CD14-positive monocyte (primary cell): ENCODE results near the gene BOD1L1. TPM values are rescaled to one million over a fixed set of nuclear protein-coding genes. Genes with fewer than 3 reads are reported as not detected.

ENCODE experiments used
- DNase-seq, 3 donors: peaks; one replicate each; pipeline ENCODE4 v3.0.0-alpha.2; 2011 to 2022
- H2AFZ ChIP-seq: 2 replicates; pipeline ENCODE4 v1.6.0; 2012; ENCODE audit warnings: mild to moderate bottlenecking, low read depth, low read length, inconsistent platforms; ENCODE audit not compliant: insufficient read depth, poor library complexity, severe bottlenecking
- H3K27ac ChIP-seq, 2 donors: 1 replicate in 1 of 2; 2 replicates in 1 of 2; pipeline ENCODE4 v1.5.1; 2012 to 2013; ENCODE audit warnings: low read length in 2 of 2, control low read depth in 1 of 2, inconsistent platforms in 1 of 2, low read depth in 1 of 2, mild to moderate bottlenecking in 1 of 2
- H3K27me3 ChIP-seq, 2 donors: one replicate each; pipeline versions ENCODE4 v1.6.0 to v1.6.1; 2011 to 2013; ENCODE audit warnings: low read length in 2 of 2; ENCODE audit not compliant: control insufficient read depth in 2 of 2, insufficient read depth in 2 of 2
- H3K36me3 ChIP-seq, 2 donors: replicated peaks in 1 of 2; 1 replicate in 1 of 2; 2 replicates in 1 of 2; pipeline versions ENCODE4 v1.5.1 to v1.6.1; 2012 to 2013; ENCODE audit warnings: low read length in 2 of 2, control low read depth in 1 of 2, inconsistent platforms in 1 of 2, mild to moderate bottlenecking in 1 of 2; ENCODE audit not compliant: insufficient read depth in 2 of 2, control insufficient read depth in 1 of 2
- H3K4me1 ChIP-seq, 2 donors: 1 replicate in 1 of 2; 2 replicates in 1 of 2; pipeline versions ENCODE4 v1.5.1 to v1.6.1; 2012 to 2013; ENCODE audit warnings: low read length in 2 of 2, control low read depth in 1 of 2, inconsistent platforms in 1 of 2, mild to moderate bottlenecking in 1 of 2, moderate library complexity in 1 of 2; ENCODE audit not compliant: insufficient read depth in 2 of 2, control insufficient read depth in 1 of 2
- H3K4me2 ChIP-seq: replicated peaks from 2 replicates; pipeline ENCODE3; 2012; ENCODE audit warnings: low read length, moderate library complexity, mild to moderate bottlenecking; ENCODE audit not compliant: poor library complexity, severe bottlenecking; ENCODE audit errors: extremely low read depth
- H3K4me3 ChIP-seq, 3 experiments: fragments of 200-600 bp in 1 of 3; sonication (generic) in 1 of 3; replicated peaks in 1 of 3; 1 replicate in 2 of 3; 2 replicates in 1 of 3; pipeline ENCODE4 v1.5.1; 2011 to 2013; ENCODE audit warnings: low read length in 3 of 3, mild to moderate bottlenecking in 3 of 3, control low read depth in 2 of 3, low read depth in 2 of 3, inconsistent platforms in 1 of 3, moderate library complexity in 1 of 3
- H3K79me2 ChIP-seq: 2 replicates; pipeline ENCODE4 v1.6.0; 2012; ENCODE audit warnings: mild to moderate bottlenecking, control low read depth, inconsistent platforms, low read length, moderate library complexity; ENCODE audit not compliant: insufficient read depth
- H3K9ac ChIP-seq: 2 replicates; pipeline ENCODE4 v1.6.0; 2017; ENCODE audit warnings: low read length, mild to moderate bottlenecking; ENCODE audit not compliant: insufficient read depth, poor library complexity, severe bottlenecking
- H3K9me3 ChIP-seq, 2 donors: replicated peaks in 1 of 2; 1 replicate in 1 of 2; 2 replicates in 1 of 2; pipeline versions ENCODE4 v1.5.1 to v1.6.1; 2012 to 2013; ENCODE audit warnings: low read length in 2 of 2, control low read depth in 1 of 2; ENCODE audit not compliant: control insufficient read depth in 1 of 2, insufficient read depth in 1 of 2
- H4K20me1 ChIP-seq: 2 replicates; pipeline ENCODE4 v1.6.0; 2012; ENCODE audit warnings: mild to moderate bottlenecking, low read length, control low read depth, moderate library complexity; ENCODE audit not compliant: insufficient read depth
- H3K27ac Mint-ChIP-seq, 7 donors: one replicate each; pipeline ENCODE4 v1.8.0; 2020; ENCODE audit warnings: mild to moderate bottlenecking in 7 of 7, mixed read lengths in 7 of 7, moderate library complexity in 6 of 7, inconsistent platforms in 2 of 7
- H3K27me3 Mint-ChIP-seq, 3 donors: one replicate each; pipeline ENCODE4 v1.8.0; 2021 to 2022; ENCODE audit warnings: low read depth in 3 of 3, mild to moderate bottlenecking in 3 of 3, mixed read lengths in 3 of 3, moderate library complexity in 3 of 3, inconsistent platforms in 1 of 3
- H3K36me3 Mint-ChIP-seq, 2 donors: one replicate each; pipeline ENCODE4 v1.8.0; 2020; ENCODE audit warnings: mixed read lengths in 2 of 2, inconsistent platforms in 1 of 2, mild to moderate bottlenecking in 1 of 2
- H3K4me1 Mint-ChIP-seq: one replicate; pipeline ENCODE4 v1.8.0; 2020; ENCODE audit warnings: mild to moderate bottlenecking, mixed read lengths
- H3K4me3 Mint-ChIP-seq, 2 donors: one replicate each; pipeline ENCODE4 v1.8.0; 2020; ENCODE audit warnings: mild to moderate bottlenecking in 2 of 2, mixed read lengths in 2 of 2, moderate library complexity in 1 of 2
- H3K9me3 Mint-ChIP-seq, 7 donors: one replicate each; pipeline ENCODE4 v1.8.0; 2020 to 2022; ENCODE audit warnings: mixed read lengths in 7 of 7, mild to moderate bottlenecking in 6 of 7, moderate library complexity in 6 of 7, inconsistent platforms in 2 of 7
- WGBS: methylation state at CpG from one replicate; pipeline ENCODE4 v1.1.5; 2013; ENCODE audit warnings: missing lambda C conversion rate; ENCODE audit not compliant: insufficient coverage; 5-methylcytosine and 5-hydroxymethylcytosine counted together
- intact Hi-C, 2 donors: fragments of 100-400 bp; cut with micrococcal nuclease; formaldehyde crosslinking; loops; one replicate each; pipeline versions ENCODE4 v1.15.0 to v1.15.1; 2023
- polyA plus RNA-seq, 3 donors: library from polyadenylated mRNA; depleted of rRNA in 1 of 3; unstranded in 2 of 3; stranded (reverse) in 1 of 3; fragments of 300-500 nt in 2 of 3; fragments of >200 nt in 1 of 3; fragmentation: Illumina TruSeq in 2 of 3; gene quantifications; 1 replicate in 2 of 3; 2 replicates in 1 of 3; pipeline ENCODE4 v1.2.3, GENCODE V29; 2012 to 2021
- TF ChIP-seq, protein P1 (sequence below): fragments of 200-600 bp; IDR thresholded peaks from one replicate; pipeline ENCODE4 v1.8.0; 2022; ENCODE audit warnings: antibody characterized with exemption, mild to moderate bottlenecking

The BOD1L1 gene
- polyA plus RNA-seq, 3 donors, result 0.72 to 26.7 (median 1.5) TPM

DNA sequence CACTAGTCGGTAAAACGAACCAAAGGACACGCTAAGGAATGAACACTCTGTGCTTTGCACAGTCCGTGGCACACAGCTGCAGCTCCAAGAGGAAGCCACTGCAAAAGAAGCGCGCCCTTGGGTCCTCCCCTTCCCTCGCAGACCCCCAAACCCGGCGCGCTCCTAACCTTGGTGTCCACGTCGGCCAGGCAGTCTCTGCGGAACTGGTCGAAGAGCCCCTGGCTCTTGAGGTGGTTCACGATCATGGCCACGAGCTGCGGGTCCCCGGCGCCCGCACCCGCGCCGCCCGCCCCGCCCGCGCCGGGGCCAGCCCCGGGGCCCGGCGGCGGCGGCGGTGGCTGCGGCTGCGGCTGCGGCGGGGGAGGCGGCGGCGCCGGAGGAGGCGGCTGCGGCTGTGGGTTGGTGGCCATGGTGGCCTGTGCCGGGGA lies 333 bp downstream of the BOD1L1 start:
- DNase-seq, result peak in 1 of 3 donors; percentile 25
- intact Hi-C loops, result loop anchor here (5.0 to 10.0 kb wide), 2 partner anchors 145 to 1378 kb away; partner anchors contain the start of genes CPEB2 (in 2 of the 2) and RAB28 (in 1 of the 2)

DNA sequence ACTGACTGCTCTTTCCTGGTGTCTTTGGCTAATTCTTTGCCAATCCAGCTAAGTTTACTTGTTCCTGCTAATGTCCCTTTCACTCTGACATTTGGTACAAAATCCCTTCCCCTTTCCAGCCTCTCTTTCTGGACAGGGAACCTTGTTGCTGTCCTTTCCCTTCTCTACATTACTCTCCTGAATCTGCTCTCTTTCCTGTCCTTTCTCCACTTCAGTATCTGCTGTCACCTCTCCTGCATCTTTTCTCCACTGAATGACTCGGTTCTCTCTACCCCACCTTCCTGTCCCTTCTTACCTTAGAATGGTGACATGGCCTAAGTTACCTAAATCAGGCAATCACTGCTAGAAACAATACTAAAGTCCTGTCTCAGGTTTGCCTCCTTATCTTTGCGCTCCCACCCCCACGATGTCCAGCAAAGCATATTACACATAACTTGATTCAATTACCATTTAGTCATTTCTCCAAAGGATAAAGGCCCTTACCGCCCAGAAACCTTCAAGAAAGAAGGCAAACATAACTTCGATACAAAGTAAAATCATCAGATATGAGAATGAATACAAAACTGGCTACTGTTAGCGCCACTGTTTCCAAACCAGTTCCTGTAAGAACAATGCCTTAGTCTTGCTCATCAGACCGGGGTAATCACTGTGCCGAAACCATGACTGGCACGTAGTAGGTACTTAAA lies 890 bp downstream of the BOD1L1 start:
- H3K27me3 Mint-ChIP-seq, result peaks cover 0 to 8% (median 7%) of the 10 kb centered on the region in 3 donors
- peak in 2 of 3 donors; percentile 41 to 63 for DNase-seq
- intact Hi-C loops, result loop anchor here (5.0 to 10.0 kb wide), 2 partner anchors 144 to 1378 kb away; partner anchors contain the start of genes CPEB2 (in 2 of the 2) and RAB28 (in 1 of the 2)
- peak overlapping the region; percentile 62 for H2AFZ ChIP-seq
- peak overlapping the region; percentile 83 to 92 (median 89) for H3K4me3 ChIP-seq
- peaks cover 0 to 3% (median 0%) of the 10 kb centered on the region in 7 donors for H3K9me3 Mint-ChIP-seq
- H3K4me3 Mint-ChIP-seq, result peak overlapping the region; percentile 86 to 95
- H3K27me3 ChIP-seq, result no peaks in the 10 kb centered on the region
- H3K4me2 ChIP-seq, result peak overlapping the region; percentile 96
- peaks cover 53% of the 10 kb centered on the region for H4K20me1 ChIP-seq
- no peaks in the 10 kb centered on the region for H3K9me3 ChIP-seq
- peak overlapping the region; percentile 72 to 91 for H3K27ac ChIP-seq
- H3K4me1 Mint-ChIP-seq, result peaks cover 39% of the 10 kb centered on the region
- no peaks in the 10 kb centered on the region for H3K36me3 ChIP-seq
- H3K36me3 Mint-ChIP-seq, result peaks cover 19 to 23% of the 10 kb centered on the region in 2 donors
- peaks cover 56% of the 10 kb centered on the region for H3K79me2 ChIP-seq
- 3% methylated on average over 9 of the region's 9 CpGs for WGBS
- H3K4me1 ChIP-seq, result peaks cover 20 to 28% of the 10 kb centered on the region in 2 donors
- TF ChIP-seq, protein P1, sequence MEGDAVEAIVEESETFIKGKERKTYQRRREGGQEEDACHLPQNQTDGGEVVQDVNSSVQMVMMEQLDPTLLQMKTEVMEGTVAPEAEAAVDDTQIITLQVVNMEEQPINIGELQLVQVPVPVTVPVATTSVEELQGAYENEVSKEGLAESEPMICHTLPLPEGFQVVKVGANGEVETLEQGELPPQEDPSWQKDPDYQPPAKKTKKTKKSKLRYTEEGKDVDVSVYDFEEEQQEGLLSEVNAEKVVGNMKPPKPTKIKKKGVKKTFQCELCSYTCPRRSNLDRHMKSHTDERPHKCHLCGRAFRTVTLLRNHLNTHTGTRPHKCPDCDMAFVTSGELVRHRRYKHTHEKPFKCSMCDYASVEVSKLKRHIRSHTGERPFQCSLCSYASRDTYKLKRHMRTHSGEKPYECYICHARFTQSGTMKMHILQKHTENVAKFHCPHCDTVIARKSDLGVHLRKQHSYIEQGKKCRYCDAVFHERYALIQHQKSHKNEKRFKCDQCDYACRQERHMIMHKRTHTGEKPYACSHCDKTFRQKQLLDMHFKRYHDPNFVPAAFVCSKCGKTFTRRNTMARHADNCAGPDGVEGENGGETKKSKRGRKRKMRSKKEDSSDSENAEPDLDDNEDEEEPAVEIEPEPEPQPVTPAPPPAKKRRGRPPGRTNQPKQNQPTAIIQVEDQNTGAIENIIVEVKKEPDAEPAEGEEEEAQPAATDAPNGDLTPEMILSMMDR, result no peak
- peak overlapping the region; percentile 77 to 94 (median 88) for H3K27ac Mint-ChIP-seq
- peak overlapping the region; percentile 79 for H3K9ac ChIP-seq

More for the DNA sequence above, 333 bp downstream of the BOD1L1 start:
- TF ChIP-seq, protein P1, result no peak
- no peaks in the 10 kb centered on the region for H3K27me3 ChIP-seq
- no peaks in the 10 kb centered on the region for H3K9me3 ChIP-seq
- H3K27ac ChIP-seq, result peak overlapping the region; percentile 72 to 91
- H4K20me1 ChIP-seq, result peaks cover 47% of the 10 kb centered on the region
- peaks cover 20 to 28% of the 10 kb centered on the region in 2 donors for H3K4me1 ChIP-seq
- peak overlapping the region; percentile 96 for H3K4me2 ChIP-seq
- H3K27me3 Mint-ChIP-seq, result peaks cover 0 to 8% (median 7%) of the 10 kb centered on the region in 3 donors
- peak overlapping the region; percentile 85 to 97 (median 94) for H3K27ac Mint-ChIP-seq
- peaks cover 0 to 3% (median 0%) of the 10 kb centered on the region in 7 donors for H3K9me3 Mint-ChIP-seq
- peak overlapping the region; percentile 79 for H3K9ac ChIP-seq
- peaks cover 18 to 19% of the 10 kb centered on the region in 2 donors for H3K36me3 Mint-ChIP-seq
- under 1% methylated on average over 42 of the region's 45 CpGs for WGBS
- peak overlapping the region; percentile 91 for H2AFZ ChIP-seq
- H3K4me3 Mint-ChIP-seq, result peak overlapping the region; percentile 86 to 95
- peak overlapping the region; percentile 83 to 92 (median 89) for H3K4me3 ChIP-seq
- peaks cover 51% of the 10 kb centered on the region for H3K79me2 ChIP-seq
- H3K4me1 Mint-ChIP-seq, result peaks cover 39% of the 10 kb centered on the region
- H3K36me3 ChIP-seq, result no peaks in the 10 kb centered on the region
